SK-N-SH treated with all-trans-retinoic acid at 6 μM for 48 hours (cell line): ENCODE results near the gene STT3B.

Experiments
- ARNTL ChIP-seq: fragments of 450-650 bp; formaldehyde crosslinking; IDR thresholded peaks from 2 replicates; pipeline ENCODE4 v1.5.0; 2020; ENCODE audit warnings: low read depth, mild to moderate bottlenecking, moderate library complexity, borderline replicate concordance
- CSDC2 ChIP-seq: fragments of 250-450 bp; sonication (Bioruptor Pico); IDR thresholded peaks from 2 replicates; pipeline ENCODE4 v1.5.0; 2020; ENCODE audit warnings: mild to moderate bottlenecking, moderate library complexity
- GLIS3 ChIP-seq: fragments of 250-450 bp; sonication (Bioruptor Pico); IDR thresholded peaks from 2 replicates; pipeline ENCODE4 v1.5.0; 2020; ENCODE audit warnings: mild to moderate bottlenecking, moderate library complexity
- ISL1 ChIP-seq: fragments of 250-450 bp; sonication (Bioruptor Pico); IDR thresholded peaks from 2 replicates; pipeline ENCODE4 v2.1.2; 2022; ENCODE audit warnings: mild to moderate bottlenecking, moderate library complexity
- OSR1 ChIP-seq: fragments of 250-450 bp; sonication (Bioruptor Pico); IDR thresholded peaks from 2 replicates; pipeline ENCODE4 v1.8.0; 2022; ENCODE audit warnings: moderate library complexity, mild to moderate bottlenecking, inconsistent platforms
- PATZ1 ChIP-seq: fragments of 250-450 bp; sonication (Bioruptor Pico); IDR thresholded peaks from 2 replicates; pipeline ENCODE4 v1.8.0; 2020; ENCODE audit warnings: mild to moderate bottlenecking, moderate library complexity, borderline replicate concordance
- RARB ChIP-seq: fragments of 250-450 bp; sonication (Bioruptor Pico); IDR thresholded peaks from 2 replicates; pipeline ENCODE4 v1.8.0; 2021; ENCODE audit warnings: mild to moderate bottlenecking, moderate library complexity
- SNAI2 ChIP-seq: fragments of 250-450 bp; sonication (Bioruptor Pico); IDR thresholded peaks from 2 replicates; pipeline ENCODE4 v1.5.0; 2020; ENCODE audit warnings: mild to moderate bottlenecking, moderate library complexity
- TCF4 ChIP-seq: fragments of 250-450 bp; sonication (Bioruptor Pico); IDR thresholded peaks from 2 replicates; pipeline ENCODE4 v1.8.0; 2021; ENCODE audit warnings: mild to moderate bottlenecking, moderate library complexity, borderline replicate concordance
- ZFP30 ChIP-seq: fragments of 450-650 bp; formaldehyde crosslinking; IDR thresholded peaks from 2 replicates; pipeline ENCODE4 v1.5.0; 2022; ENCODE audit warnings: mild to moderate bottlenecking, moderate library complexity
- ZNF70 ChIP-seq: fragments of 450-650 bp; formaldehyde crosslinking; IDR thresholded peaks from 2 replicates; pipeline ENCODE4 v1.5.0; 2020; ENCODE audit warnings: mild to moderate bottlenecking, moderate library complexity
- ZNF8 ChIP-seq: fragments of 450-650 bp; formaldehyde crosslinking; IDR thresholded peaks from 2 replicates; pipeline ENCODE4 v1.5.0; 2020; ENCODE audit warnings: mild to moderate bottlenecking, moderate library complexity

- TF ChIP-seq ZNF8 (CRISPR knock-in tag) (no peak), ZNF70 (CRISPR knock-in tag) (no peak), GLIS3 (CRISPR knock-in tag) (no peak), ARNTL (CRISPR knock-in tag) (no peak), OSR1 (CRISPR knock-in tag) (no peak), PATZ1 (CRISPR knock-in tag) (no peak), ISL1 (no peak), ZFP30 (CRISPR knock-in tag) (no peak), CSDC2 (CRISPR knock-in tag) (no peak), SNAI2 (CRISPR knock-in tag) (no peak), TCF4 (CRISPR knock-in tag) (no peak), RARB (no peak)
Measured at GRCh38 chr3:31614162-31614921, 81.6 kb downstream of the STT3B start.
